Right lobe of liver (tissue), 4 donors: ENCODE measurements around the gene PAK1.

Experiments
- CTCF ChIP-seq, 4 donors: fragments of 200-600 bp in 3 of 4; fragments of 450-650 bp in 1 of 4; IDR thresholded peaks; one replicate each; pipeline versions ENCODE4 v1.5.1 to v1.8.0; 2016 to 2022; ENCODE audit warnings: antibody characterized with exemption in 4 of 4, mild to moderate bottlenecking in 2 of 4
- POLR2A ChIP-seq: fragments of 450-650 bp; IDR thresholded peaks from one replicate; pipeline ENCODE4 v1.6.1; 2017; ENCODE audit warnings: antibody characterized with exemption, mild to moderate bottlenecking
- donor health status: DM: no; HTN: no; CAD: no.
- donor health status: DM: no; HTN: no; CAD: no.
- donor health status: DM: no; HTN: yes; CAD: no.

- TF ChIP-seq POLR2A (no peak), CTCF (IDR thresholded peaks at IDR 0.05) (no peak)
Observed at GRCh38 chr11:77418971-77419597, 54.8 kb downstream of the PAK1 start.
